ENCODE results near the gene RAB12. TPM values are rescaled to one million over a fixed set of nuclear protein-coding genes. Genes with fewer than 3 reads are reported as not detected.

Gene RAB12
- total and polyA plus RNA-seq, 2 of the 13 experiments (the other 11 are each of a cell fraction or from before 2014, with no cell fraction given), result 9.5 to 25.3 TPM

DNA sequence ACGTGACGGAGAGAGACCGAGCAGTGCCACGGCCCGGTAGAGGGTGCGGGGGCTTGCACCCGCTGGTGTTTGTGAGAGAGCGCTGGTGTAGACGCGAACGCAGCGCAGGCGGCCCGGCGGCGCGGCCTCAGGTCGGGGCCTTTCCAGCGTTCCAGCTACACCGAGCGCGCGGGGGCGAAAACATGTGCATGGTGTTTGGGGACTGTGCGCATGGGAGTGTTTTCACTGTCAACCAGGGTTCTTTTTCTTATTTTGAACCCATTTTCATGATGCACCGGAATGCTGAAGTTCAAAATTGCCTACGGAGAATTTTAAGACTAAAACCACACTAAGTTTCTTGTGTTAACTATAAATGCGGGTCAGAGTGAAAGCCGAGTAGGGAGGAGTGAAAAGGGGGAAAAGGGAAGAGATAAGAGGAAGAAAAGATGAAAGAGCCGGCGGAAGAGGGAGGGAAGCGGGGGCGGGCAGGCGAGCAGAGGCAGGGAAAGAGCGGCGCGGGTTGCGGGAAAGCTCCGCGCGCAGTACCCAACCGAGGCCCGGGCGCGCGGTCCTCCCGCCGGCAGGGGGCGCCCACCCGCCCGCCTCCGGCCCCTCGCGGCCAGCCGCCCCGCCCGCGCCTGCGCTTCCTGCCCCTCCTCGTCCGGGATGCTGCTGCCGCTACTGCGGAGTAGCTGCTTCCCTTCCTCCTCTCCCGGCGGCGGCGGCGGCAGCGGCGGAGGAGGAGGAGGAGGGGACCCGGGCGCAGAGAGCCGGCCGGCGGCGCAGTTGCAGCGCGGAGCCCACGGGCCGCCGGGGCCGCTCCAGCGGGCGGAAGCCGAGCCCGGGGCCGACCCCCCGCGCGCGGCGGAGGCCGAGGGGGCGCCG, at the start of gene RAB12 (continued):
- TF ChIP-seq, protein P1, sequence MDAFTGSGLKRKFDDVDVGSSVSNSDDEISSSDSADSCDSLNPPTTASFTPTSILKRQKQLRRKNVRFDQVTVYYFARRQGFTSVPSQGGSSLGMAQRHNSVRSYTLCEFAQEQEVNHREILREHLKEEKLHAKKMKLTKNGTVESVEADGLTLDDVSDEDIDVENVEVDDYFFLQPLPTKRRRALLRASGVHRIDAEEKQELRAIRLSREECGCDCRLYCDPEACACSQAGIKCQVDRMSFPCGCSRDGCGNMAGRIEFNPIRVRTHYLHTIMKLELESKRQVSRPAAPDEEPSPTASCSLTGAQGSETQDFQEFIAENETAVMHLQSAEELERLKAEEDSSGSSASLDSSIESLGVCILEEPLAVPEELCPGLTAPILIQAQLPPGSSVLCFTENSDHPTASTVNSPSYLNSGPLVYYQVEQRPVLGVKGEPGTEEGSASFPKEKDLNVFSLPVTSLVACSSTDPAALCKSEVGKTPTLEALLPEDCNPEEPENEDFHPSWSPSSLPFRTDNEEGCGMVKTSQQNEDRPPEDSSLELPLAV (CRISPR knock-in tag; conservative IDR thresholded peaks at IDR 0.05; ENCODE audit: low read depth), result no peak
- TF ChIP-seq, protein P2, sequence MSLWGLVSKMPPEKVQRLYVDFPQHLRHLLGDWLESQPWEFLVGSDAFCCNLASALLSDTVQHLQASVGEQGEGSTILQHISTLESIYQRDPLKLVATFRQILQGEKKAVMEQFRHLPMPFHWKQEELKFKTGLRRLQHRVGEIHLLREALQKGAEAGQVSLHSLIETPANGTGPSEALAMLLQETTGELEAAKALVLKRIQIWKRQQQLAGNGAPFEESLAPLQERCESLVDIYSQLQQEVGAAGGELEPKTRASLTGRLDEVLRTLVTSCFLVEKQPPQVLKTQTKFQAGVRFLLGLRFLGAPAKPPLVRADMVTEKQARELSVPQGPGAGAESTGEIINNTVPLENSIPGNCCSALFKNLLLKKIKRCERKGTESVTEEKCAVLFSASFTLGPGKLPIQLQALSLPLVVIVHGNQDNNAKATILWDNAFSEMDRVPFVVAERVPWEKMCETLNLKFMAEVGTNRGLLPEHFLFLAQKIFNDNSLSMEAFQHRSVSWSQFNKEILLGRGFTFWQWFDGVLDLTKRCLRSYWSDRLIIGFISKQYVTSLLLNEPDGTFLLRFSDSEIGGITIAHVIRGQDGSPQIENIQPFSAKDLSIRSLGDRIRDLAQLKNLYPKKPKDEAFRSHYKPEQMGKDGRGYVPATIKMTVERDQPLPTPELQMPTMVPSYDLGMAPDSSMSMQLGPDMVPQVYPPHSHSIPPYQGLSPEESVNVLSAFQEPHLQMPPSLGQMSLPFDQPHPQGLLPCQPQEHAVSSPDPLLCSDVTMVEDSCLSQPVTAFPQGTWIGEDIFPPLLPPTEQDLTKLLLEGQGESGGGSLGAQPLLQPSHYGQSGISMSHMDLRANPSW (CRISPR knock-in tag; IDR thresholded peaks at IDR 0.05; ENCODE audit: borderline replicate concordance), result no peak
- TF ChIP-seq XRCC5 (optimal IDR thresholded peaks at IDR 0.05; ENCODE audit: low read length), result no peak
- no peak for TF ChIP-seq MIXL1 (CRISPR knock-in tag; IDR thresholded peaks at IDR 0.05)
- TF ChIP-seq SOX13 (IDR thresholded peaks at IDR 0.05), result no peak
- TF ChIP-seq SOX13 (CRISPR knock-in tag; conservative IDR thresholded peaks at IDR 0.05 in 1 of 2, IDR thresholded peaks at IDR 0.05 in 1 of 2), result peak in 1 of 2 experiments; percentile 18; a peak in 1 of 4 replicates
- no peak for TF ChIP-seq ZNF549 (CRISPR knock-in tag; IDR thresholded peaks at IDR 0.05)
- peak; percentile 51; the same call in 1 of the 2 replicates for TF ChIP-seq TCF7L2 (IDR thresholded peaks at IDR 0.05; ENCODE audit: low read depth, low read length)
- TF ChIP-seq ZBTB7A (CRISPR knock-in tag; IDR thresholded peaks at IDR 0.05), result no peak
- TF ChIP-seq, protein P3, sequence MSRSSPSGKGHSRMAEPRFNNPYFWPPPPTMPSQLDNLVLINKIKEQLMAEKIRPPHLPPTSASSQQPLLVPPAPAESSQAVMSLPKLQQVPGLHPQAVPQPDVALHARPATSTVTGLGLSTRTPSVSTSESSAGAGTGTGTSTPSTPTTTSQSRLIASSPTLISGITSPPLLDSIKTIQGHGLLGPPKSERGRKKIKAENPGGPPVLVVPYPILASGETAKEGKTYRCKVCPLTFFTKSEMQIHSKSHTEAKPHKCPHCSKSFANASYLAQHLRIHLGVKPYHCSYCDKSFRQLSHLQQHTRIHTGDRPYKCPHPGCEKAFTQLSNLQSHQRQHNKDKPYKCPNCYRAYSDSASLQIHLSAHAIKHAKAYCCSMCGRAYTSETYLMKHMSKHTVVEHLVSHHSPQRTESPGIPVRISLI (CRISPR knock-in tag; IDR thresholded peaks at IDR 0.05; ENCODE audit: borderline replicate concordance), result no peak
- no peak for TF ChIP-seq PTBP1 (IDR thresholded peaks at IDR 0.05; ENCODE audit: low read depth, low read length, poor library complexity, severe bottlenecking)
- no peak for TF ChIP-seq ZNF761 (CRISPR knock-in tag; conservative IDR thresholded peaks at IDR 0.05)
- TF ChIP-seq NBN (conservative IDR thresholded peaks at IDR 0.05), result no peak
- TF ChIP-seq DR1 (CRISPR knock-in tag; IDR thresholded peaks at IDR 0.05), result no peak
- TF ChIP-seq SNAI1 (CRISPR knock-in tag; IDR thresholded peaks at IDR 0.05; ENCODE audit: borderline replicate concordance), result no peak
- TF ChIP-seq, protein P4, sequence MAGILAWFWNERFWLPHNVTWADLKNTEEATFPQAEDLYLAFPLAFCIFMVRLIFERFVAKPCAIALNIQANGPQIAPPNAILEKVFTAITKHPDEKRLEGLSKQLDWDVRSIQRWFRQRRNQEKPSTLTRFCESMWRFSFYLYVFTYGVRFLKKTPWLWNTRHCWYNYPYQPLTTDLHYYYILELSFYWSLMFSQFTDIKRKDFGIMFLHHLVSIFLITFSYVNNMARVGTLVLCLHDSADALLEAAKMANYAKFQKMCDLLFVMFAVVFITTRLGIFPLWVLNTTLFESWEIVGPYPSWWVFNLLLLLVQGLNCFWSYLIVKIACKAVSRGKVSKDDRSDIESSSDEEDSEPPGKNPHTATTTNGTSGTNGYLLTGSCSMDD (CRISPR knock-in tag; IDR thresholded peaks at IDR 0.05), result no peak
- TF ChIP-seq GZF1 (CRISPR knock-in tag; IDR thresholded peaks at IDR 0.05), result no peak
- no peak for TF ChIP-seq ZNF773 (CRISPR knock-in tag; IDR thresholded peaks at IDR 0.05; ENCODE audit: borderline replicate concordance)
- TF ChIP-seq ZNF251 (CRISPR knock-in tag; IDR thresholded peaks at IDR 0.05), result no peak
- no peak for TF ChIP-seq PRMT3 (CRISPR knock-in tag; IDR thresholded peaks at IDR 0.05; ENCODE audit: borderline replicate concordance, low read depth)
- TF ChIP-seq EP300 (IDR thresholded peaks at IDR 0.05; ENCODE audit: low read depth in 2 of 2, low read length in 2 of 2), result peak in 1 of 2 experiments; percentile 17; a peak in 1 of 4 replicates
- TF ChIP-seq EP300 (CRISPR knock-in tag; IDR thresholded peaks at IDR 0.05; ENCODE audit: borderline replicate concordance), result no peak
- TF ChIP-seq ARNTL (CRISPR knock-in tag; IDR thresholded peaks at IDR 0.05), result no peak
- no peak for TF ChIP-seq FOSL1 (CRISPR knock-in tag; IDR thresholded peaks at IDR 0.05; ENCODE audit: borderline replicate concordance)

All from HepG2 (cell line).